HG03045 (cell line): Measurements from ENCODE around the gene BMP2K.

Experiments
- ATAC-seq: cut with Tn5 transposase; IDR thresholded peaks from one replicate; pipeline ENCODE4 v1.9.1; 2021; ENCODE audit warnings: mild to moderate bottlenecking, moderate library complexity; ENCODE audit not compliant: unreplicated experiment

BMP2K gene

DNA sequence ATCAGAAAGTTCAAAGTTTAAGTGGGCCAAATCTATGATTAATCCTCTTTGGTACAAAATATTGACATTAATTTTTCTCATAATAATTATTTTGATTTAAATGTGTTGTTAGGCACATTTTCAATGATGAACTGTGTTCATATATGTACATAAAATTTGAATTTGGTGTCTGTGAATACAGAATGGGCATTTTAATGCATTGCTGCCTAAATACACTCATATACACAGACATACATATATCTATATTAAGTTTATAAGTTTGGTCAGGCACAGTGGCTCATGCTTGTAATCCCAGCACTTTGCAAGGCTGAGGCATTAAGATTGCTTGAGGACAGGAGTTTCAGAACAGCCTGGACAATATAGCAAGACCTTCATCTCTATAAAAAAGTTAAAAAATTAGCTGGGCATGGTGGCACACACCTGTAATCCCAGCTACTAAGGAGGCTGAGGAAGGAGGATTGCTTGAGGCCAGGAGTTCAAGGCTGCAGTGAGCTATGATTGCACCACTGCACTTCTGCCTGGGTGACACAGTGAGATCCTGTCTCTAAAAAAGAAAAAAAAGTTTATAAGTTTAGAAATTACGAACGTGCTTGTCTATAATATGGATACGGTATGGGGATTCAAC lies 12.3 kb upstream of the BMP2K start:
- no peak for ATAC-seq

DNA sequence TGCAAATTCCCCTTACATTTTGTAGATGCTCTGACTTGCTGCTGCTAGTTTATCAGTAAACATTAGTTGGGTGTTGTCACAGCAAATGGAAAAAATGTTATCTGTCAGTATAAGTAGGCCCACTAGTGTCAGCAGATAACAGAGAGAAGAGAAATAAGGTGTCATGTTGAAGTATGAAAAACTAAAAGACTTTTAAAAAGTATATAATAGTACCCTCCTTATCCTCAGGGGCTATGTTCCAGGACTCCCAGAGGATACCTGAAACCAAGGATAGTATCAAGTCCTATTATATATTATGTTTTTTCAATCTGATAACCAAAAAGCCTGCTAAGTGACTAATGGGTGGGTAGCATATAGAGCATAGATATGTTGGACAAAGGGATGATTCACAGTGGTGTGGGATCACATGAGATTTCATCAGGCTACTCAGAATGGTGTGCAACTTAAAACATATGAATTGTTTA lies 11.6 kb upstream of the BMP2K start:
- ATAC-seq = no peak

GRCh38 chr4:78765432-78766006 lies 10.6 kb upstream of the BMP2K start:
- ATAC-seq = no peak

GRCh38 chr4:78766026-78766425 lies 10.1 kb upstream of the BMP2K start:
- no peak for ATAC-seq

DNA sequence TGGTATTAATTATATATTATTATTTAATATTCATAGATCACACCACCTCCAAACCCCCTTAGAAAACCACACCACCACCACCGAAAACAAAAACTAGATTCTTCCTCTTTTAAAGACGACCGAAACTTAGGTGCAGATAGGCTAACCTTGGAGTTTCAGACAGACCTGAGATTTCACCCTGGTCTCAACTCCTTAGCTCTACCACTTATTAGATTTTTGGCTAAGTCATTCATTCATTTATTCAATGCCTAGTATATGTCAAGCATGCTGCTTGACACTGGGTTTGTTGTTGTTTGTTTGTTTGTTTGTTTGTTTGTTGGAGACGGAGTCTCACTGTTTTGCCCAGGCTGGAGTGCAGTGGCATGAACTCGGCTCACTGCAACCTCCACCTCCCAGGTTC lies 9.5 kb upstream of the BMP2K start:
- ATAC-seq = peak; percentile 93

GRCh38 chr4:78767350-78767749 lies 8.8 kb upstream of the BMP2K start:
- peak; percentile 58 for ATAC-seq

DNA sequence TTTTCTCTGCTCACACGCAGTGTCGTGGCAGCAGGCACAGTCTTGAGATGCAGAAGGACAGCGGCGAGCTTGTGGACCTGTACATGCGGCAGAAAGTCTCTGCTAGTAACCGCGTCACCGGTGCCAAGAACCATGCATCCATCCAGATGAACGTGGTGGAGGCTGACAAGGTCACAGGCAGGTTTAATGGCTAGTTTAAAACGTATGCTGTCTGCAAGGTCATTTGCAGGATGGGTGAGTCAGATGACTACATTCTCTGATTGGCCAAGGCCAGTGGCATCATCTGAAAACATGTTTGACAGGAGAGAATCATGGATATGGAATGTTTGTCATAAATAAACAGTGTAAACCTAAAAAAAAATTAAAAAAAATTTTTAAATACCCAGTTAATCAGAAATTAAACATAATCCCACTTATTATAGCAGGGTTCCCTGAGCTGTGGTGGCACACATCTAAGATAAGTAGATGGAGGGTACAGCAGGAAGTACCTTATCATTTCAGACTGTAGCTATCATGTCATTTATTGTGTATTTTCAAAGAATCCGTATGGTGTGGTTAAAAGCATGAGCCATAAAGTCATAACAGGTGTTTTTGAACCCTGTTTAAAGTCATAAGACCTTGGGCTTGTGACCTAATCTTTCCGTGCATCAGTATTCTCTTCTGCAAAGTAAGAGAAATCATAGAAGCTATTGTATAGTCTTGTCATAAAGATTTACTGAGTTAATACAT lies 7.5 kb upstream of the BMP2K start:
- ATAC-seq = no peak

GRCh38 chr4:78770091-78770642 lies 6.0 kb upstream of the BMP2K start:
- ATAC-seq = no peak

DNA sequence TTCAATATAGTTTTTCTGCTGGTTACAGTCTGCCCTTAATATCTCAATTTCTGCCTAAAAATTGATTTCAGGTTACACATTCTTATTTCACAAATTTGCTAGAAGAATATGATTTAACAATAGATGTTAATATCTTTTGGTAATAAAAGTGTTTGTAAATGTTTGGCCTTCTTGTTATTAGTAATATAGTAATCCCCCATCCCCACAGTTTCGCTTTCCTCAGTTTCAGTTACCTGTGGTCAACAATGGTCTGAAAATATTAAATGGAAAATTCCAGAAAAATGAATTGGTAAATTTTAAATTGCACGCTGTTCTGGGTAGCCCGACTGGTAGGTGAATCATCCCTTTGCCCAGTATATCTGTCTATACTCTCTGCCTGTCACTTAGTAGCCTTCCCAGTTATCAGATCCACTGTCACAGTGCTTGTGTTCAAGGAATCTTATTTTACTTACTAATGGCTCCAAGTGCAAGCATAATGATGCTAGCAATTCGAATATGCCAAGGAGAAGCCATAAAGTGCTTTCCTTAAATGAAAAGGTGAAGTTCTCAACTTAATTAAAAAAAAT lies 3.5 kb upstream of the BMP2K start:
- no peak for ATAC-seq

GRCh38 chr4:78774417-78774816 lies 1.7 kb upstream of the BMP2K start:
- no peak for ATAC-seq

- ATAC-seq = peak; percentile 62
Observed at GRCh38 chr4:78775303-78776078, 659 bp upstream of the BMP2K start.

GRCh38 chr4:78776729-78777575 lies 802 bp downstream of the BMP2K start:
- ATAC-seq = peak; percentile 37

- ATAC-seq = no peak
Observed at GRCh38 chr4:78777576-78777940, 1.4 kb downstream of the BMP2K start.

DNA sequence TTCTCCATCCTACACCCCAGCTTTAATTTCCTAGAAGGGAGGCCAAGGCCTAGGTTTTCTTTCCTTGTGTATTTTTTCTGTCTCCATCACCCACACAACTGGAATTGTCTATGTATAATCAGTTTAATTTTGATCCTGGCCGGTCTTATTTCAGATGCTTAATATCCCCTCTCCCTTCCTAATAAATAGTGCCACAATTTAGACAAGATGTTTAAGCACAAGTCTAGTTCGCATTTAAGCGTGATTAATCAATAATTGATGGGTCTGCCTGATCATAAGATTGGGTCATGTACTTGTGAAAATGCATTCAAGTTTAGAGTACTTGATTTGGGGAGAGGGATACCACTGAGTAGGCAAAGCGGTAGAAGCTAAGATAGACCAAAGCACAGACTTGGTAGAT lies 2.4 kb downstream of the BMP2K start:
- ATAC-seq = no peak

DNA sequence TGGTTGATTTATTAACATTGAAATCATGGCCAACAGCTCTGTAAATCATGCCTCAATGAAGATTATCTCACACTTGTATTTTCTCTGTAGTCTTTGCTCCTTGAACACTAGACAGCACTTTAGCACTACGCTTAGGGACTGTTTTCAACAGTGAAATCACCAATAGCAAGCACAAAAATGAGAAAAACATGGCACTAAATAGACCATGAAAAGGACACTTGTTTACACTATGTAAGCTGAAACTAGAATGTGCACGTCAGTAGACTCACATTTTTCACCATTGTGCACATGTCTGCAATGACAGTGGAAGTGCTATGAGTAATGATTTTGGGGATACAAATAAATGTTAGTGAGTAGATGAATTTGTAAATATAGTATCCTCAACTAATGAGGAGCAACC lies 3.1 kb downstream of the BMP2K start:
- ATAC-seq = no peak

DNA sequence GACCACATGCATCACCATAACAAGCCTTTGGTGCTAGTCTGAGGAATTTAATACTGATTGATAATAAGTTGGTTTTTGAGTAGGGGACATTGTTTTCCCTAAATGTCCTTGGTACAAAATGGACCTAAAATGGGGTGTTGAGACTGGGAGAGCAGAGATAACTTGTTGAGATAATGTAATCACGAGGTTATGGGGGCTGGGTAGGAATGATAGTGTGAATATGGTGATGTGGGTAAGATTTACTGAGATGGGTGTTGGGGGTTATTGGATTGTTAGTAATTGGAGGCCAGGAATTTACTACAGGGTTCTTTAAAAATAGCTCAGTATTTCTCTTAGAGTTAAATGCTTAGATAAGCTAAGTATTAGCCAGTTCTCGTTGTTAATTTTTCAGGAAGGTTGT lies 3.9 kb downstream of the BMP2K start:
- no peak for ATAC-seq

DNA sequence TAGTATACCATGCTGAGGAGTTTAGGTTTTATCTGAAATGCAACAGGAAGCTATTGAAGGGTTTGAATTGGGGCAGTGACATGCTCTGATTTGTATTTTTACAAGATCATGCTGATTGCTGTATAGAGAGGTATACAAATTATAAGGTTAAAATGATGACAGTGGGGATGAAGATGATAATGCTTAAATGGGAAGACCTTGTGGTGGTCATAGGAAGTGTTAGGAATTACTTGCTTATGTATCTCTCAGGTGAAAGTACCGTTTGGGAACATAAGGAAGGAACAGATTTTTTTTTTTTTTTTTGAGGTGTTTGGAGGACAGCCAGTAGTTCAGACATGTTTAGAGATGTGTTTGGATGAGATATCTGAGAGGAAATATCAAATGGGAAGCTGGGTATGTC lies 5.0 kb downstream of the BMP2K start:
- no peak for ATAC-seq

DNA sequence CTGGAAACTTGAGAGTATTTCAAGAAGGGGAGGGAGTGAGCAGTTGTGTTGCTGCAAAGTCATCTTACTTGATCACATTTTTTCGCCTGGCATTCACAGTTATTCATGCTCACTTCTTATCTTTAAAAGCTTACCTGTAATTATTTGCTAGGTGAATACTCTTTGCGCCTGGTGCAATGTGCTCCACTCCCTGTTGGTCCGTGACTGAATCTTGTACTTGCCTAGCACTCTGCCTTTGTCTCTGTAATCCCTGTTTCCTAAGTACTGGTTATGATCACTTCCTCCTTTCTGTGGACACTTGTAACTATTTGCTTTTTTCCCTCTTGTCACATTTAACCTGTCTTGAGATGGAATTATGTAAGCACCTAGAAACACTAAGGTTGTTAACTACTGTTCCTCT lies 5.8 kb downstream of the BMP2K start:
- no peak for ATAC-seq

DNA sequence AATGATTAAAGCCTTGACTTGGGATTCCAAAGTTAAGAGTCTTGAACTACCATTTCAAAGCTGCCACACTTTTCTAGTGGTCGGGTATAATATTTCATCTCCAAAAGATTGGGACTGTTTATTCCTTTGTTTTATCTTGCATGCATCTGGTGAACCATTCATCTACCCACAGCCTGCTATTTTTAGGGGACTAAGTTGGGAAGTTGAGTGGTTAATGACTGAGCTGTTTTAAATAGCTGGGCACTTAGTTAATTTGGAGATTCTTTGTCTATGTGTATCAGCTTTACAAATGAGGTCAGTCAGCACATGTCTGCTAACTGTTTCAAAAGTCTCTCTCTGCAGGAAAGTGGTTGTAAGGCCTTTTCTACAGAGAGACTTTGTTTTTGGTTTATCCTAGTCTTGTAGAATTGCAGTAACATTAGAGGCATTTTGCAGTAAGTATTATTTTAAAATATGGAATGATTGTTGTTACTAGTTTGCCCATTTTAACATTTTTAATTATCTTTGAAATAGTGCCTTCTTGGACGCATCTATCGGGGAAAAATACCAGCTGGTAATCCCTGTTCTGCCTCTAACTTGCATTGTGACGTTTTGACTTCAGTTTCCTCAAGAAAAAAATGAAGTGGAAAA lies 8.2 kb downstream of the BMP2K start:
- ATAC-seq = no peak
